ENCODE results near the gene ATP6V1C2.

ATP6V1C2 gene

DNA sequence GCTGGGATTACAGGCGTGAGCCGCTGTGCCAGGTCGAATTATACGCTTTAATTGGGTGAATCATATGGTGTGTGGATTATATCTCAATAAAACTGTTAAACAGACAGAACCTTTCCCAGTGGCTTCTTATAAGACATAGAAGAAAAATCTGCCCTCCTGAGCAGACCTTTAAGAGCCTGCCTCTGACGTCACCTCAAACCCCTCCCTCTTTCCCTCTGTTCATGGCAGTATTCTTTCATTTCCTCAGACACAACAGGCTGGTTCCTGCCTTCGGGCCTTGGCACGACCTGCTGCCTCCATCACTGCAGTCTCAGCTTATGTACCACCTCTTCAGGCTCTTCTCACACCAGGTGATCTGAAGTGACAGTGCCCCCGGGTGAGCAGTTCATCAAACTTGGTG is 105.2 kb downstream of the ATP6V1C2 start:
- Histone ChIP-seq H3K36me3 (ENCODE audit: control insufficient read depth, low read length) (no peaks in the 10 kb centered on the region), H3K79me2 (ENCODE audit: control insufficient read depth, low read length) (no peaks in the 10 kb centered on the region), H3F3A (ENCODE audit: control insufficient read depth, insufficient read depth) (no peaks in the 10 kb centered on the region), H3K27me3 (ENCODE audit: control insufficient read depth, low read length) (peaks cover 58% of the 10 kb centered on the region), H4K20me1 (ENCODE audit: control insufficient read depth, insufficient read depth, low read depth, low read length) (no peaks in the 10 kb centered on the region), H3K4me2 (ENCODE audit: low read length) (peak overlapping the region; percentile 26; the same call in 1 of the 2 replicates), H3K4me3 (ENCODE audit: low read length) (no peak overlapping the region), H3K27ac (ENCODE audit: low read depth, low read length) (no peak overlapping the region), H3K9me3 (ENCODE audit: control insufficient read depth, insufficient read depth, low read length) (no peaks in the 10 kb centered on the region), H3K9me2 (replicated peaks; ENCODE audit: control insufficient read depth, low read length) (no peaks in the 10 kb centered on the region), H3K4me1 (ENCODE audit: control insufficient read depth, low read length) (peaks cover 20% of the 10 kb centered on the region)
- no peak for TF ChIP-seq EZH2phosphoT487 (IDR thresholded peaks at IDR 0.05; ENCODE audit: borderline replicate concordance, low read length)
- TF ChIP-seq, protein P1, sequence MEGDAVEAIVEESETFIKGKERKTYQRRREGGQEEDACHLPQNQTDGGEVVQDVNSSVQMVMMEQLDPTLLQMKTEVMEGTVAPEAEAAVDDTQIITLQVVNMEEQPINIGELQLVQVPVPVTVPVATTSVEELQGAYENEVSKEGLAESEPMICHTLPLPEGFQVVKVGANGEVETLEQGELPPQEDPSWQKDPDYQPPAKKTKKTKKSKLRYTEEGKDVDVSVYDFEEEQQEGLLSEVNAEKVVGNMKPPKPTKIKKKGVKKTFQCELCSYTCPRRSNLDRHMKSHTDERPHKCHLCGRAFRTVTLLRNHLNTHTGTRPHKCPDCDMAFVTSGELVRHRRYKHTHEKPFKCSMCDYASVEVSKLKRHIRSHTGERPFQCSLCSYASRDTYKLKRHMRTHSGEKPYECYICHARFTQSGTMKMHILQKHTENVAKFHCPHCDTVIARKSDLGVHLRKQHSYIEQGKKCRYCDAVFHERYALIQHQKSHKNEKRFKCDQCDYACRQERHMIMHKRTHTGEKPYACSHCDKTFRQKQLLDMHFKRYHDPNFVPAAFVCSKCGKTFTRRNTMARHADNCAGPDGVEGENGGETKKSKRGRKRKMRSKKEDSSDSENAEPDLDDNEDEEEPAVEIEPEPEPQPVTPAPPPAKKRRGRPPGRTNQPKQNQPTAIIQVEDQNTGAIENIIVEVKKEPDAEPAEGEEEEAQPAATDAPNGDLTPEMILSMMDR (IDR thresholded peaks at IDR 0.05; ENCODE audit: low read depth, low read length, poor library complexity, severe bottlenecking) = no peak

DNA sequence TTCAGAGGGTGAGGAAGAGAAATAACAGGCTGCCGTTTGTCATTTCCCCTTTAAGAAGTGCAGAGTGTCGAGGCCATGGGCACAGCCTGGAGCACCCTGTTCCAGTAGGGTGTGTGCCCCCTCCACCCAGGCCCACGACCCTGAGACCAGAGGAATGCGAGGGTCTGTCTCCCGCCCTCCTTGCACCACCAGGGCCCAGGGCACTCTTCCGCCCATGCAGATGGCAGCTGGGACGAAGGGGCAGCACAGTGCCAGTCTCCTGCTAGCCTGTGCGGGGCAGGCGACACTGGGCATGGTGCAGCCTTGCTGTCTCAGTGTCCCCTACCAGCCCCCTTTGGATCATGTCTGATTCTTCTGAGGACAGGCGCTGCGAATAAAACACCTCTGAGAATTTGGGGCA is 106.9 kb downstream of the ATP6V1C2 start:
- H3K27me3 ChIP-seq (ENCODE audit: control insufficient read depth, low read length) = peaks cover 52% of the 10 kb centered on the region
- H3K4me2 ChIP-seq (ENCODE audit: low read length) = no peak overlapping the region

DNA sequence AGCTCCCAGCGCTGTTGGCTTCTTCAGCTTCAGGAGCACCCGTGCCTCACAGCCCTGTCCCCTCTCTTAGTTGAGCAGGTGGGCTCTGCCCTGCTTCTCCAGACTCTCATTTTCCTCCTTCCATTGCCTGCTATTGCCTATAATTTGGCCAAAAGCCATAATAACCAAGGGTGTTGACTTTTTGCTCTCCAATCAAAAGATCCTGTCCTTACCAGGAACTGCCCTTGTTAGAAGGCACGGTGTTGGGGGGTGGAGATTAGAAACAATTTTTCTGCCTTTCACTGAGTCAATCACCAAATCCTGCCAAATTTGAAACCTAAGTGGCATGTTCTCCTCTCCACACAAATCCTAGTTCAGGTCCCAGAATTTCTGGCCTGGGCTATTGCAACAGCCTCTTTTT is 107.9 kb downstream of the ATP6V1C2 start:
- Histone ChIP-seq H3K9me3 (ENCODE audit: control insufficient read depth, insufficient read depth, low read length) (no peaks in the 10 kb centered on the region), H3K4me1 (ENCODE audit: control insufficient read depth, low read length) (peaks cover 27% of the 10 kb centered on the region)

More for the DNA sequence above, 106.9 kb downstream of the ATP6V1C2 start:
- H3K4me3 ChIP-seq (ENCODE audit: low read length) = no peak overlapping the region
- no peaks in the 10 kb centered on the region for H3K36me3 ChIP-seq (ENCODE audit: control insufficient read depth, low read length)
- H3K9me2 ChIP-seq (replicated peaks; ENCODE audit: control insufficient read depth, low read length) = no peaks in the 10 kb centered on the region
- no peak for TF ChIP-seq EZH2phosphoT487 (IDR thresholded peaks at IDR 0.05; ENCODE audit: borderline replicate concordance, low read length)
- TF ChIP-seq, protein P1 (IDR thresholded peaks at IDR 0.05; ENCODE audit: low read depth, low read length, poor library complexity, severe bottlenecking) = no peak
- no peaks in the 10 kb centered on the region for H3K79me2 ChIP-seq (ENCODE audit: control insufficient read depth, low read length)
- H3K27ac ChIP-seq (ENCODE audit: low read depth, low read length) = no peak overlapping the region
- H4K20me1 ChIP-seq (ENCODE audit: control insufficient read depth, insufficient read depth, low read depth, low read length) = no peaks in the 10 kb centered on the region
- peaks cover 23% of the 10 kb centered on the region for H3K4me1 ChIP-seq (ENCODE audit: control insufficient read depth, low read length)
- no peaks in the 10 kb centered on the region for H3F3A ChIP-seq (ENCODE audit: control insufficient read depth, insufficient read depth)
- H3K9me3 ChIP-seq (ENCODE audit: control insufficient read depth, insufficient read depth, low read length) = no peaks in the 10 kb centered on the region

More for the DNA sequence above, 107.9 kb downstream of the ATP6V1C2 start:
- Histone ChIP-seq H4K20me1 (ENCODE audit: control insufficient read depth, insufficient read depth, low read depth, low read length) (no peaks in the 10 kb centered on the region), H3K4me3 (ENCODE audit: low read length) (no peak overlapping the region), H3K79me2 (ENCODE audit: control insufficient read depth, low read length) (no peaks in the 10 kb centered on the region), H3K27ac (ENCODE audit: low read depth, low read length) (no peak overlapping the region), H3K9me2 (replicated peaks; ENCODE audit: control insufficient read depth, low read length) (no peaks in the 10 kb centered on the region), H3F3A (ENCODE audit: control insufficient read depth, insufficient read depth) (no peaks in the 10 kb centered on the region), H3K27me3 (ENCODE audit: control insufficient read depth, low read length) (peaks cover 46% of the 10 kb centered on the region), H3K4me2 (ENCODE audit: low read length) (no peak overlapping the region), H3K36me3 (ENCODE audit: control insufficient read depth, low read length) (no peaks in the 10 kb centered on the region)
- TF ChIP-seq EZH2phosphoT487 (IDR thresholded peaks at IDR 0.05; ENCODE audit: borderline replicate concordance, low read length) = no peak
- TF ChIP-seq, protein P1 (IDR thresholded peaks at IDR 0.05; ENCODE audit: low read depth, low read length, poor library complexity, severe bottlenecking) = no peak

Data from DOHH2 (cell line).